NB4 (cell line): ENCODE measurements around the gene TMEM225B.

Experiments used
- MYC ChIP-seq: IDR thresholded peaks from 2 replicates; pipeline ENCODE4 v1.6.1; 2011; ENCODE audit warnings: low read depth, low read length
- POLR2A ChIP-seq: IDR thresholded peaks from 2 replicates; pipeline ENCODE4 v1.6.1; 2011; ENCODE audit warnings: mild to moderate bottlenecking; ENCODE audit not compliant: insufficient read length; ENCODE audit errors: extremely low read depth
- TF ChIP-seq, protein P1 (sequence below): IDR thresholded peaks from one replicate; pipeline ENCODE4 v1.5.1; 2012; ENCODE audit warnings: low read depth, low read length

DNA sequence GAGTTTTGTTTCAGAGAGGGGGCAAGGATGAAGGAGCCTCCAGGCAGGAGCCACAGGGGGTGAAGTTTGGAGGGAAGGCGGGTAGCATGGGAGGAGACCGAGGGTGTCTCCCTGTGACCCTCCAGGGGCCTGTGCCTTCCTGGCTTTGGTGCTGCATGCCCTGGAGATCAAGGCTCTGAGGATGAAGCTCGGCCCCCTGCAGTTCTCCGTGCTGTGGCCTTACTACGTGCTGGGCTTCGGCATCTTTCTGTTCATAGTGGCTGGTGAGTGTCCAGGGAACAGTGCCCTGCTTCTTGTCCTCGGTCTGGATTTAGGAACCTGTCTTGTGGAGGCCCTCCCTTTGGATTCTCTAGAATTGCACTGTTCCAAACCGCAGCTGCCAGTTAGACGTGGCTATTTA lies 9.5 kb downstream of the TMEM225B start:
- TF ChIP-seq POLR2A (no peak), MYC (no peak)
- TF ChIP-seq, protein P1, sequence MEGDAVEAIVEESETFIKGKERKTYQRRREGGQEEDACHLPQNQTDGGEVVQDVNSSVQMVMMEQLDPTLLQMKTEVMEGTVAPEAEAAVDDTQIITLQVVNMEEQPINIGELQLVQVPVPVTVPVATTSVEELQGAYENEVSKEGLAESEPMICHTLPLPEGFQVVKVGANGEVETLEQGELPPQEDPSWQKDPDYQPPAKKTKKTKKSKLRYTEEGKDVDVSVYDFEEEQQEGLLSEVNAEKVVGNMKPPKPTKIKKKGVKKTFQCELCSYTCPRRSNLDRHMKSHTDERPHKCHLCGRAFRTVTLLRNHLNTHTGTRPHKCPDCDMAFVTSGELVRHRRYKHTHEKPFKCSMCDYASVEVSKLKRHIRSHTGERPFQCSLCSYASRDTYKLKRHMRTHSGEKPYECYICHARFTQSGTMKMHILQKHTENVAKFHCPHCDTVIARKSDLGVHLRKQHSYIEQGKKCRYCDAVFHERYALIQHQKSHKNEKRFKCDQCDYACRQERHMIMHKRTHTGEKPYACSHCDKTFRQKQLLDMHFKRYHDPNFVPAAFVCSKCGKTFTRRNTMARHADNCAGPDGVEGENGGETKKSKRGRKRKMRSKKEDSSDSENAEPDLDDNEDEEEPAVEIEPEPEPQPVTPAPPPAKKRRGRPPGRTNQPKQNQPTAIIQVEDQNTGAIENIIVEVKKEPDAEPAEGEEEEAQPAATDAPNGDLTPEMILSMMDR: no peak
